ENCODE measurements around the gene LRRK1.

The LRRK1 gene

GRCh38 chr15:100925480-100925879, 6.3 kb downstream of the LRRK1 start:
- H3K4me3 ChIP-seq (ENCODE audit: low read depth, low read length) = no peak overlapping the region
- DNase-seq (ENCODE audit: low read depth) = no peak
- no peak for TF ChIP-seq CTCF (conservative IDR thresholded peaks at IDR 0.05; ENCODE audit: low read depth, low read length)

DNA sequence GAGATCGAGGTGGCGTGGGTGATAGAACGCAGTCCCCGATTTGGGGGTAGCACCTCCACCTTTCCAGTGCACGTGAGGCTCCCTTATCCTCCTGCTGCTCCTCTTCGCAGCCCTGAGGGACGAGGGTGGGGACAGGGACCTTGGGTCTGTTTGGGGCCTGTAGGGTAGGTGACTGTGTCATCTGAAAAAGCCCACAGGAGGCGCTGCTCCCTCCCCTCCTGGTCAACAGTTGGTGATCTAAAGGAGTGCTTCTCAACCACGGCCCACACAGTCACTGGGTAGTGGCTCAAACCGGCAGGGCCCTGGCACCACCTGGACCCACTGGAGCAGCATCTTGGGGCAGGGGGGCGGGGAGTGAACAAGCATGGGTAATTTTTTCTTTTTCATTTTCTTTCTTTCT, 7.1 kb downstream of the LRRK1 start:
- no peak for DNase-seq (ENCODE audit: low read depth)
- TF ChIP-seq CTCF (conservative IDR thresholded peaks at IDR 0.05; ENCODE audit: low read depth, low read length) = no peak
- no peak overlapping the region for H3K4me3 ChIP-seq (ENCODE audit: low read depth, low read length)

DNA sequence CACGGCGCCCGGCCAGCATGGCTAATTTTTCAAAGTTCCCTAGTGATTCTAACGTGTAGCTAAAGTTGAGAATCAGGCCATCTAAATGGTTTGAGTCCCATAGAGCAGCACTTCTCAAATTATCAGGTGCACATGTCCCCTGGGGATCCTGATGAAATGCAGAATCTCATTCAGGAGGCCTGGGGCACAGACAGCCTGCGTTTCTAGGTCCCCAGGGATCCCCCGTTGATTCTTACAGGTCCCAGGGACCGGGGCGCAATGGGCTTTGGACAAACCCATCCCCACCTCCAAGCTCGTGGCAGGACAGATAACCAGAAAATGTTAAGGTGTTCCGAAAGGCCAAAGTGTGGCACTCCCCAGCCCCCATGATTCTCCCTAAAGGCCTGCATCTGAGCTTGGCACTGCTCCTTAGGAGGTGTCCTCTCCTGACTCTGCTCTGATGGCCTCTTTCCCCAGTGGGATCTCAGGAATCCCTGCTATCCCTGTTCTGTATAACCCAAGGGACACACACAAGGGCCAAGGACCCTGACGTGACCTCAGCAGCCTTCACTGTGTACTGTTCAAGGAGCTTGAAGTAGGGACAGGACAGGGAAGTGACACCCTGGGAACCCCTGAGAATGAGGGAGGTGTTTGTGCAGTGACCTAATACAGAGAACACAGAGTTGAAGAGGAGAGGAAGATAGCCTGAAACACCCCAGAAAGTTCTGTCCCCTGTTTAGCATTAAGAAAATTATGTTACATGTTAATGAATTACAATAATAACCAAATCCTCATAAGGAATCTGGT, 8.0 kb downstream of the LRRK1 start:
- H3K4me3 ChIP-seq (ENCODE audit: low read depth, low read length) = no peak overlapping the region
- TF ChIP-seq CTCF (conservative IDR thresholded peaks at IDR 0.05; ENCODE audit: low read depth, low read length) = no peak
- no peak for DNase-seq (ENCODE audit: low read depth)

GRCh38 chr15:100928632-100929280, 9.6 kb downstream of the LRRK1 start:
- no peak overlapping the region for H3K4me3 ChIP-seq (ENCODE audit: low read depth, low read length)
- DNase-seq (ENCODE audit: low read depth) = no peak
- TF ChIP-seq CTCF (conservative IDR thresholded peaks at IDR 0.05; ENCODE audit: low read depth, low read length) = no peak

GRCh38 chr15:100929641-100930042, 10.5 kb downstream of the LRRK1 start:
- no peak for TF ChIP-seq CTCF (conservative IDR thresholded peaks at IDR 0.05; ENCODE audit: low read depth, low read length)
- H3K4me3 ChIP-seq (ENCODE audit: low read depth, low read length) = no peak overlapping the region
- DNase-seq (ENCODE audit: low read depth) = peak; percentile 15

- no peak for TF ChIP-seq CTCF (conservative IDR thresholded peaks at IDR 0.05; ENCODE audit: low read depth, low read length)
- no peak for DNase-seq (ENCODE audit: low read depth)
Observed at GRCh38 chr15:100930306-100930848, 11.2 kb downstream of the LRRK1 start.

More at GRCh38 chr15:100930306-100930848, 11.2 kb downstream of the LRRK1 start:
- no peak overlapping the region for H3K4me3 ChIP-seq (ENCODE audit: low read depth, low read length)
